K562 (cell line): ENCODE measurements around the gene HERC3. TPM values are rescaled to one million over a fixed set of nuclear protein-coding genes. Genes with fewer than 3 reads are reported as not detected.

ENCODE experiments used
- ATAC-seq: fragments of 200-7000 bp; cut with Tn5 transposase; 3 replicates; pipeline ENCODE4 v1.9.1; 2020; ENCODE audit warnings: moderate library complexity
- BruUV-seq: library from RNA; stranded (reverse); fragments of 400-500 nt; replicated peaks from 2 replicates; lab custom pipeline; 2021; lab: Mats Ljungman, UMichigan
- CTCF ChIA-PET: fragments of 300-600 bp; formaldehyde crosslinking; extraction: SDS; loops from one replicate; lab custom pipeline; 2021; ENCODE audit warnings: low intra/inter-chr PET ratio; lab: Yijun Ruan, JAX
- POLR2A ChIA-PET: fragments of 300-600, 350-650 bp; sonication (Branson Sonifier 250); formaldehyde crosslinking; extraction: SDS; loops from one replicate; lab custom pipeline; 2021; ENCODE audit warnings: antibody characterized with exemption, inconsistent platforms; lab: Yijun Ruan, JAX
- DNase-seq, 4 experiments: peaks; one replicate each; pipeline versions ENCODE4 v3.0.0 to v3.0.0-alpha.2; 2011 to 2018; ENCODE audit warnings: low spot score in 3 of 4, mixed read lengths in 3 of 4; ENCODE audit errors: extremely low read depth in 1 of 4
- FAIRE-seq: peaks from 2 replicates; lab custom pipeline; 2011; peaks lifted over from hg19 to GRCh38; lab: Jason Lieb, UNC
- H2AFZ ChIP-seq: 2 replicates; pipeline ENCODE4 v1.6.0; 2011; ENCODE audit warnings: low read depth, low read length, control low read depth, inconsistent platforms
- H3K27ac ChIP-seq: fragments of 200-600 bp; 3 replicates; pipeline ENCODE4 v1.8.0; 2011; ENCODE audit warnings: low read depth, mild to moderate bottlenecking, control low read depth, inconsistent platforms, low read length, moderate library complexity, mixed read lengths; ENCODE audit errors: extremely low read depth
- H3K27me3 ChIP-seq, 2 experiments: fragments of 300-600 bp in 1 of 2; 2 replicates in 1 of 2; 3 replicates in 1 of 2; pipeline versions ENCODE4 v1.6.0 to v1.8.0; 2011; ENCODE audit warnings: inconsistent platforms in 2 of 2, low read length in 2 of 2, mild to moderate bottlenecking in 1 of 2, mixed read lengths in 1 of 2, moderate library complexity in 1 of 2; ENCODE audit not compliant: control insufficient read depth in 2 of 2, insufficient read depth in 2 of 2
- H3K36me3 ChIP-seq: fragments of 300-600 bp; 3 replicates; pipeline ENCODE4 v1.8.0; 2011; ENCODE audit warnings: mild to moderate bottlenecking, low read length, inconsistent platforms; ENCODE audit not compliant: control insufficient read depth, insufficient read depth
- H3K4me1 ChIP-seq, 2 experiments: fragments of 200-600 bp in 1 of 2; replicated peaks in 1 of 2; 2 replicates in 1 of 2; 3 replicates in 1 of 2; pipeline versions ENCODE4 v1.5.1 to v1.8.0; 2011; ENCODE audit warnings: inconsistent platforms in 2 of 2, low read length in 2 of 2, mild to moderate bottlenecking in 1 of 2, mixed read lengths in 1 of 2, moderate library complexity in 1 of 2; ENCODE audit not compliant: control insufficient read depth in 2 of 2, insufficient read depth in 2 of 2
- H3K4me2 ChIP-seq: 2 replicates; pipeline ENCODE4 v1.6.1; 2011; ENCODE audit warnings: low read length, control low read depth, inconsistent platforms, mixed read lengths; ENCODE audit not compliant: insufficient read depth
- H3K4me3 ChIP-seq: fragments of 200-600 bp; sonication (generic), shearing (Covaris generic); 2 replicates; pipeline ENCODE4 v1.5.1; 2016; ENCODE audit warnings: control low read depth, inconsistent platforms
- H3K79me2 ChIP-seq: fragments of 200-600 bp; 3 replicates; pipeline ENCODE4 v1.8.0; 2011; ENCODE audit warnings: low read length, inconsistent platforms; ENCODE audit not compliant: control insufficient read depth, insufficient read depth
- H3K9ac ChIP-seq, 2 experiments: 2 replicates each; pipeline versions ENCODE4 v1.6.0 to v1.6.1; 2011; ENCODE audit warnings: low read depth in 2 of 2, low read length in 2 of 2, control low read depth in 1 of 2, inconsistent platforms in 1 of 2, mild to moderate bottlenecking in 1 of 2, mixed read lengths in 1 of 2; ENCODE audit not compliant: insufficient read depth in 1 of 2
- H3K9me1 ChIP-seq: one replicate; pipeline ENCODE4 v1.6.0; 2011; ENCODE audit warnings: inconsistent platforms, mild to moderate bottlenecking, low read length, moderate library complexity; ENCODE audit not compliant: control insufficient read depth, insufficient read depth
- H3K9me3 ChIP-seq: replicated peaks from 2 replicates; pipeline ENCODE4 v1.5.1; 2011; ENCODE audit warnings: low read depth, low read length, inconsistent platforms; ENCODE audit not compliant: control insufficient read depth, insufficient read depth
- H4K20me1 ChIP-seq: replicated peaks from 2 replicates; pipeline ENCODE4 v1.6.1; 2011; ENCODE audit warnings: low read length, inconsistent platforms, mixed read lengths; ENCODE audit not compliant: control insufficient read depth, insufficient read depth
- DPF2 ChIP-seq: fragments of 450-650 bp; IDR thresholded peaks from 2 replicates; pipeline ENCODE4 v1.6.1; 2016
- PHB ChIP-seq: fragments of 250-450 bp; sonication (Bioruptor Pico); IDR thresholded peaks from 2 replicates; pipeline ENCODE4 v1.5.0; 2021
- POLR2B ChIP-seq: fragments of 450-650 bp; IDR thresholded peaks from 2 replicates; pipeline ENCODE4 v1.6.1; 2018; ENCODE audit warnings: low read depth; ENCODE audit not compliant: partially characterized antibody
- PYGO2 ChIP-seq: fragments of 450-650 bp; IDR thresholded peaks from 2 replicates; pipeline ENCODE4 v1.6.1; 2016; ENCODE audit warnings: mild to moderate bottlenecking, missing genetic modification characterization, moderate library complexity, missing compliant biosample characterization
- TOE1 ChIP-seq, 2 experiments: fragments of 450-650 bp in 1 of 2; sonication (generic) in 1 of 2; formaldehyde crosslinking in 1 of 2; IDR thresholded peaks; 2 replicates each; pipeline versions ENCODE4 v1.7.1 to v1.8.0; 2016 to 2022; ENCODE audit warnings: borderline replicate concordance in 2 of 2, mild to moderate bottlenecking in 2 of 2, antibody characterized with exemption in 1 of 2, inconsistent platforms in 1 of 2, low read depth in 1 of 2, missing genetic modification reagents in 1 of 2, moderate library complexity in 1 of 2
- TRIM28 ChIP-seq: fragments of 450-650 bp; IDR thresholded peaks from 2 replicates; pipeline ENCODE4 v1.6.1; 2017
- ZNF23 ChIP-seq: fragments of 250-450 bp; sonication (Bioruptor Pico); IDR thresholded peaks from 2 replicates; pipeline ENCODE4 v1.4.0; 2020; ENCODE audit warnings: mild to moderate bottlenecking
- WGBS: fragments of 100-300 bp; shearing (Covaris generic); methylation state at CpG from one replicate; pipeline ENCODE4 v1.1.6; 2016; ENCODE audit warnings: low coverage, mixed read lengths; ENCODE audit not compliant: insufficient coverage; ENCODE audit errors: missing lambda C conversion rate; 5-methylcytosine and 5-hydroxymethylcytosine counted together
- in situ Hi-C: fragments of 300-500 bp; cut with MboI; formaldehyde crosslinking; loops from 4 replicates; pipeline ENCODE4 v1.15.0; 2018; ENCODE audit warnings: inconsistent platforms, mixed read lengths
- intact Hi-C: fragments of 100-400 bp; cut with micrococcal nuclease; formaldehyde crosslinking; loops from 2 replicates; pipeline ENCODE4 v1.14.2; 2022
- polyA plus RNA-seq, 8 experiments: library from polyadenylated mRNA; depleted of rRNA in 4 of 8; stranded (reverse) in 5 of 8; unstranded in 3 of 8; fragments of >200 nt; fragmentation: Nextera tagmentation in 2 of 8; fragmentation: Illumina TruSeq in 1 of 8; extraction: Ambion mirVana in 2 of 8; extraction: Trizol in 1 of 8; gene quantifications; 2 replicates each; pipeline versions ENCODE4 v1.2.1 to v1.2.3, GENCODE V29; 2011 to 2014; ENCODE audit warnings: inconsistent platforms in 1 of 8, missing spikeins in 1 of 8
- total RNA-seq, 7 experiments: library from RNA; depleted of rRNA in 6 of 7; stranded (reverse); fragments of >200 nt in 6 of 7; fragmentation: Illumina TruSeq in 2 of 7; extraction: Trizol in 2 of 7; gene quantifications; 2 replicates each; pipeline versions ENCODE4 v1.2.1 to v1.2.3, GENCODE V29; 2011 to 2021; ENCODE audit warnings: low replicate concordance in 1 of 7
- TF ChIP-seq, protein P1 (sequence below): fragments of 250-450 bp; sonication (Bioruptor Pico); IDR thresholded peaks from 2 replicates; pipeline ENCODE4 v1.4.0; 2020; ENCODE audit warnings: borderline replicate concordance
- TF ChIP-seq, protein P2 (sequence below): IDR thresholded peaks from 2 replicates; pipeline ENCODE4 v1.6.1; 2012; ENCODE audit warnings: low read depth, low read length, improper control_type of control experiment, borderline replicate concordance

Gene HERC3
- total and polyA plus RNA-seq, 9 of the 15 experiments (the other 6 are each of a cell fraction or from before 2014, with no cell fraction given), result 1.8 to 13.1 (median 7.6) TPM

DNA sequence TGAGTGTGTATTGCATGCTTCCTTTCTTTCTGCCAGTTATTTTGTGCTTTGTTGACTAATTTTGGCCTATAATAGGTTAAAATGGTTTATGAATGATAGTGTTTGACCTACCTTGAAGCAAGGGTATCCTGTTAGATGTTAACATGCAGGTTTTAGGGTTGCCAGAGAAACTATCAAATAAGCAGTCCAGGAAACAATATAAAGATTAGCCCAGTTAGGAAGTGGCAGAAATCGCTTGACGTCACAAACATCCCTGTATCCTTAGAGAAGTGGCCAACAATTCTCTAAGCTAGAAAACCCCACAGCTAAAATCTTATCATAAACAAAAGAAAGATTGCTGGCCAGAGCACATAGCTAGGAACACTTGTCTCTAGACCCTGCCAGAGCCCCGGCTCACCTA is 101.5 kb downstream of the HERC3 start:
- 84% methylated on average over 3 of the region's 3 CpGs for WGBS
- no TSS peak for BruUV-seq
- CTCF ChIA-PET, result no interaction called here

More for the DNA sequence above, 101.5 kb downstream of the HERC3 start:
- H3K36me3 ChIP-seq, result no peaks in the 10 kb centered on the region
- H3K4me1 ChIP-seq, result peaks cover 8 to 14% of the 10 kb centered on the region in 2 experiments; a peak in 4 of 5 replicates
- no peaks in the 10 kb centered on the region; the same call in 2 of the 3 replicates for H3K79me2 ChIP-seq
- POLR2A ChIA-PET, result no interaction called here
- H3K9me3 ChIP-seq, result no peaks in the 10 kb centered on the region
- H4K20me1 ChIP-seq, result no peaks in the 10 kb centered on the region
- no peak overlapping the region for H3K9ac ChIP-seq
- in situ Hi-C loops, result no loop called here
- H3K4me3 ChIP-seq, result no peak overlapping the region
- intact Hi-C loops, result no loop called here
- H2AFZ ChIP-seq, result no peak overlapping the region
- ATAC-seq (no peak), FAIRE-seq (no peak), DNase-seq (no peak)
- H3K4me2 ChIP-seq, result no peak overlapping the region
- TF ChIP-seq PYGO2 (tag) (no peak), POLR2B (no peak), PHB (CRISPR knock-in tag) (no peak), TOE1 (IDR thresholded peaks at IDR 0.05; ENCODE audit: borderline replicate concordance) (no peak), TOE1 (CRISPR knock-in tag; IDR thresholded peaks at IDR 0.05; ENCODE audit: borderline replicate concordance, low read depth) (no peak), ZNF23 (CRISPR knock-in tag) (no peak), TRIM28 (no peak), DPF2 (no peak)
- TF ChIP-seq, protein P1, sequence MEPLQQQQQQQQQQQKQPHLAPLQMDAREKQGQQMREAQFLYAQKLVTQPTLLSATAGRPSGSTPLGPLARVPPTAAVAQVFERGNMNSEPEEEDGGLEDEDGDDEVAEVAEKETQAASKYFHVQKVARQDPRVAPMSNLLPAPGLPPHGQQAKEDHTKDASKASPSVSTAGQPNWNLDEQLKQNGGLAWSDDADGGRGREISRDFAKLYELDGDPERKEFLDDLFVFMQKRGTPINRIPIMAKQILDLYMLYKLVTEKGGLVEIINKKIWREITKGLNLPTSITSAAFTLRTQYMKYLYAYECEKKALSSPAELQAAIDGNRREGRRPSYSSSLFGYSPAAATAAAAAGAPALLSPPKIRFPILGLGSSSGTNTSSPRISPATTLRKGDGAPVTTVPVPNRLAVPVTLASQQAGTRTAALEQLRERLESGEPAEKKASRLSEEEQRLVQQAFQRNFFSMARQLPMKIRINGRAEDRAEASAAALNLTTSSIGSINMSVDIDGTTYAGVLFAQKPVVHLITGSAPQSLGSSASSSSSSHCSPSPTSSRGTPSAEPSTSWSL (CRISPR knock-in tag), result no peak
- TF ChIP-seq, protein P2, sequence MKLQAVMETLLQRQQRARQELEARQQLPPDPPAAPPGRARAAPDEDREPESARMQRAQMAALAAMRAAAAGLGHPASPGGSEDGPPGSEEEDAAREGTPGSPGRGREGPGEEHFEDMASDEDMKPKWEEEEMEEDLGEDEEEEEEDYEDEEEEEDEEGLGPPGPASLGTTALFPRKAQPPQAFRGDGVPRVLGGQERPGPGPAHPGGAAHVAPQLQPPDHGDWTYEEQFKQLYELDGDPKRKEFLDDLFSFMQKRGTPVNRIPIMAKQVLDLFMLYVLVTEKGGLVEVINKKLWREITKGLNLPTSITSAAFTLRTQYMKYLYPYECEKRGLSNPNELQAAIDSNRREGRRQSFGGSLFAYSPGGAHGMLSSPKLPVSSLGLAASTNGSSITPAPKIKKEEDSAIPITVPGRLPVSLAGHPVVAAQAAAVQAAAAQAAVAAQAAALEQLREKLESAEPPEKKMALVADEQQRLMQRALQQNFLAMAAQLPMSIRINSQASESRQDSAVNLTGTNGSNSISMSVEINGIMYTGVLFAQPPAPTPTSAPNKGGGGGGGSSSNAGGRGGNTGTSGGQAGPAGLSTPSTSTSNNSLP, result no peak
- H3K27ac ChIP-seq, result no peak overlapping the region
- no peaks in the 10 kb centered on the region for H3K27me3 ChIP-seq
- H3K9me1 ChIP-seq, result no peaks in the 10 kb centered on the region
